Left ventricle myocardium inferior (tissue), 1 donor: ENCODE data around the gene TMEM18. TPM values are rescaled to one million over a fixed set of nuclear protein-coding genes. Genes with fewer than 3 reads are reported as not detected.
A peak's percentile ranks its signal among the peaks of the same experiment; 100 is the strongest.

Experiments
- DNase-seq: peaks from one replicate; pipeline ENCODE4 v3.0.0-alpha.2; 2020
- H3K27ac ChIP-seq: fragments of 200-600 bp; replicated peaks from 2 replicates; pipeline ENCODE4 v1.8.0; 2021
- H3K27me3 ChIP-seq: fragments of 200-600 bp; 2 replicates; pipeline ENCODE4 v1.8.0; 2021; ENCODE audit warnings: low read depth
- H3K36me3 ChIP-seq: fragments of 200-600 bp; 2 replicates; pipeline ENCODE4 v1.8.0; 2021
- H3K4me1 ChIP-seq: fragments of 200-600 bp; 2 replicates; pipeline ENCODE4 v1.8.0; 2021
- H3K4me3 ChIP-seq: fragments of 200-600 bp; 2 replicates; pipeline ENCODE4 v1.8.0; 2021; ENCODE audit warnings: mild to moderate bottlenecking, moderate library complexity
- H3K9me3 ChIP-seq: fragments of 200-600 bp; replicated peaks from 2 replicates; pipeline ENCODE4 v1.8.0; 2021
- intact Hi-C: fragments of 100-400 bp; cut with micrococcal nuclease; formaldehyde crosslinking; loops from one replicate; pipeline ENCODE4 v1.11.0; 2022
- total RNA-seq: library from RNA; stranded (reverse); fragmentation: NEBNext Ultra II Directional; extraction: Animal tissue kit (Norgen Biotek cat#: 25700); gene quantifications from one replicate; pipeline ENCODE4 v1.2.1, GENCODE V29; 2021
- TF ChIP-seq, protein P1 (sequence below): fragments of 200-600 bp; IDR thresholded peaks from 2 replicates; pipeline ENCODE4 v1.8.0; 2021; ENCODE audit warnings: antibody characterized with exemption, mild to moderate bottlenecking, borderline replicate concordance
- donor health status: DM: no; HTN: yes; CAD: no; lungs with severe emphysema.

Gene TMEM18
- total RNA-seq, 1 donor from 2014 or later = 10.4 TPM

DNA sequence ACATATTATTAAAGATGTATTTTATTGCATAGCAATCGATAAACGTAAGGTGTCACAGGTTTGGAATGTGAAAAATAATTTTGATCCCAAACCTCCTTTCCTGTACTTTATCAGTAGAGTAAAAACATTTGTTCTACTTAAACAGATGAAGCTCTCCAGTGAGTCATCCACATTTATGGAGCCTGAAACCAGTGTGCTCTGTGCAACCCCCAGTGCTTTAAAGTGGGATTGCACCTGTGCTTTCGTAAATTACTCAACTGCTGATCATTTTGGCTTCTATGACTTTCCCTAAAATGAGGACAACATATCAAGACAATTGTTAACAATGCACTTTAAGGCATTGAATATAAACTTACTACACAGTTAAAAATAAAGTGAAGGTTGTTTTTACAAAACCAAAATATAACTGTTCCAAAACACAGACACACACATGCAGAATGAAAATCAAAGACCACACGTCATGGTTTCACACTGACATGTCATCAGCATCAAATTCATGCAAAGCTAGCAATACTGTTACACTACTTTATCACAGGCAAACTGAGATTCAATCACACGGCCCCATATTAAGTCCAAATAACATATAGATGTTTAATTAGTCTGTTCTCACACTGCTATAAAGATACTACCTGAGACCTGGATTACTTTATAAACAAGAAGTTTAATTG, 9.7 kb downstream of the TMEM18 start:
- Histone ChIP-seq H3K27me3 (no peaks in the 10 kb centered on the region), H3K4me1 (no peaks in the 10 kb centered on the region), H3K36me3 (peaks cover 87% of the 10 kb centered on the region), H3K9me3 (peaks cover 21% of the 10 kb centered on the region), H3K27ac (no peak overlapping the region), H3K4me3 (no peak overlapping the region)
- TF ChIP-seq, protein P1, sequence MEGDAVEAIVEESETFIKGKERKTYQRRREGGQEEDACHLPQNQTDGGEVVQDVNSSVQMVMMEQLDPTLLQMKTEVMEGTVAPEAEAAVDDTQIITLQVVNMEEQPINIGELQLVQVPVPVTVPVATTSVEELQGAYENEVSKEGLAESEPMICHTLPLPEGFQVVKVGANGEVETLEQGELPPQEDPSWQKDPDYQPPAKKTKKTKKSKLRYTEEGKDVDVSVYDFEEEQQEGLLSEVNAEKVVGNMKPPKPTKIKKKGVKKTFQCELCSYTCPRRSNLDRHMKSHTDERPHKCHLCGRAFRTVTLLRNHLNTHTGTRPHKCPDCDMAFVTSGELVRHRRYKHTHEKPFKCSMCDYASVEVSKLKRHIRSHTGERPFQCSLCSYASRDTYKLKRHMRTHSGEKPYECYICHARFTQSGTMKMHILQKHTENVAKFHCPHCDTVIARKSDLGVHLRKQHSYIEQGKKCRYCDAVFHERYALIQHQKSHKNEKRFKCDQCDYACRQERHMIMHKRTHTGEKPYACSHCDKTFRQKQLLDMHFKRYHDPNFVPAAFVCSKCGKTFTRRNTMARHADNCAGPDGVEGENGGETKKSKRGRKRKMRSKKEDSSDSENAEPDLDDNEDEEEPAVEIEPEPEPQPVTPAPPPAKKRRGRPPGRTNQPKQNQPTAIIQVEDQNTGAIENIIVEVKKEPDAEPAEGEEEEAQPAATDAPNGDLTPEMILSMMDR = peak; percentile 47
- intact Hi-C loops = no loop called here
- no peak for DNase-seq

DNA sequence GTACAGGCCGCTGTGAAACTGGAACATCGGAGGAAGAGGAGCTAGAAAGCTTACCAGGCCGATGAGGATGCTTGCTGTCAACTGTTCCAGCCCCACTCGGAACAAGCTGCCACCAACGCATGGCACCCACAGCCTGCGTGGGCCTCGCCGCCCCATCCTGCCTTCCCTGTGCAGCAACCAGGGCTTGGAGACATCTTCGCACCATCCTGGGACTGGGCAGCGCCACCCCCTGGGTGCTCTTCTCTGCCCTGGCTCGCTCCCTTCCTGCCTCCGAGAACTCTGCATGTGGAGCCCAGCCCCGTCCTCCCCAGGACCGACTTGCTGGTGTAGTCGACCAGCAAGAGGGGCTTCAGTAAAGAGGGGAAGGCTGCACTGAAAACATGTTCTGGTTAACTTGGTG, 10.8 kb downstream of the TMEM18 start:
- intact Hi-C loops = no loop called here
- Histone ChIP-seq H3K27ac (no peak overlapping the region), H3K4me3 (no peak overlapping the region), H3K27me3 (peaks cover 1% of the 10 kb centered on the region), H3K4me1 (no peaks in the 10 kb centered on the region), H3K36me3 (peaks cover 79% of the 10 kb centered on the region), H3K9me3 (peaks cover 21% of the 10 kb centered on the region)
- DNase-seq = no peak
- TF ChIP-seq, protein P1 = no peak

- no peak overlapping the region for H3K4me3 ChIP-seq
- peaks cover 72% of the 10 kb centered on the region for H3K36me3 ChIP-seq
- no peaks in the 10 kb centered on the region for H3K4me1 ChIP-seq
- H3K27me3 ChIP-seq = peaks cover 11% of the 10 kb centered on the region
- no peak for DNase-seq
- no peak overlapping the region for H3K27ac ChIP-seq
- intact Hi-C loops = no loop called here
- TF ChIP-seq, protein P1 = no peak
- H3K9me3 ChIP-seq = peaks cover 21% of the 10 kb centered on the region
These were observed 11.7 kb downstream of the TMEM18 start for GRCh38 chr2:665340-666073.

GRCh38 chr2:664063-664462, 13.1 kb downstream of the TMEM18 start:
- Histone ChIP-seq H3K27ac (no peak overlapping the region), H3K4me3 (no peak overlapping the region), H3K27me3 (peaks cover 25% of the 10 kb centered on the region), H3K4me1 (no peaks in the 10 kb centered on the region), H3K9me3 (peaks cover 21% of the 10 kb centered on the region), H3K36me3 (peaks cover 58% of the 10 kb centered on the region)
- intact Hi-C loops = no loop called here
- TF ChIP-seq, protein P1 = no peak
- no peak for DNase-seq

DNA sequence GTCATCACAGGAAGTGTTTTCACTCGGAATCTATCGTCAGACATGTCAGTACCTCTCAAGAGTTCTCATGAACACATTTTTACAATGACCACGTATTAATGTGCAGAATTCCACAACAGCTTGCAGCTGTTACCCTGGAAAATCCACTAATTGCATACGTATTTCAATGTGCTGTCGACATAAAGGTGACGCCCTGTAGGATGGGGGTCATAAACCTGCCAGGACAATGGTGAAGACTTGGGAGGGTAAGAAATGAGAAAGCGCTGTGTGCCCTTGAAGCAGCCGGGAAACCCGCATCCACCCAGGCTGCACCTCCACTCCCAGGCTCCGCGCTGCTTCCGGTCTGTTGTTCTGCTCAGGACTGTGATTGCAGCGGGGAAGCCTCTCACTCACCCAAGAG, 14.0 kb downstream of the TMEM18 start:
- intact Hi-C loops = no loop called here
- peaks cover 33% of the 10 kb centered on the region for H3K27me3 ChIP-seq
- H3K9me3 ChIP-seq = peaks cover 21% of the 10 kb centered on the region
- H3K27ac ChIP-seq = no peak overlapping the region
- TF ChIP-seq, protein P1 = no peak
- H3K36me3 ChIP-seq = peaks cover 49% of the 10 kb centered on the region
- no peaks in the 10 kb centered on the region for H3K4me1 ChIP-seq
- no peak overlapping the region for H3K4me3 ChIP-seq
- DNase-seq = no peak
